Osteocyte (in vitro differentiated cells): Measurements from ENCODE around the gene LCN6. TPM values are rescaled to one million over a fixed set of nuclear protein-coding genes. Genes with fewer than 3 reads are reported as not detected.

Source experiments
- DNase-seq: peaks from one replicate; pipeline ENCODE4 v3.0.0; 2021; ENCODE audit warnings: mixed read lengths; ENCODE audit not compliant: unreplicated experiment; ENCODE audit errors: extremely low spot score
- H3K27ac Mint-ChIP-seq: one replicate; pipeline ENCODE4 v1.8.0; 2021; ENCODE audit warnings: mild to moderate bottlenecking, mixed read lengths; ENCODE audit not compliant: unreplicated experiment
- H3K27me3 Mint-ChIP-seq: one replicate; pipeline ENCODE4 v1.8.0; 2021; ENCODE audit warnings: mixed read lengths; ENCODE audit not compliant: unreplicated experiment
- H3K36me3 Mint-ChIP-seq: one replicate; pipeline ENCODE4 v1.8.0; 2021; ENCODE audit warnings: mixed read lengths; ENCODE audit not compliant: unreplicated experiment
- H3K4me1 Mint-ChIP-seq: one replicate; pipeline ENCODE4 v1.8.0; 2021; ENCODE audit warnings: mixed read lengths; ENCODE audit not compliant: unreplicated experiment
- H3K4me3 Mint-ChIP-seq: one replicate; pipeline ENCODE4 v1.8.0; 2021; ENCODE audit warnings: mild to moderate bottlenecking, moderate library complexity, mixed read lengths; ENCODE audit not compliant: unreplicated experiment
- H3K9me3 Mint-ChIP-seq: one replicate; pipeline ENCODE4 v1.8.0; 2021; ENCODE audit warnings: mixed read lengths; ENCODE audit not compliant: unreplicated experiment
- CTCF ChIP-seq: fragments of 200-600 bp; sonication (generic); IDR thresholded peaks from 2 replicates; pipeline ENCODE4 v1.5.0; 2021; ENCODE audit warnings: antibody characterized with exemption, mild to moderate bottlenecking, moderate library complexity
- microRNA-seq: library from miRNA; unstranded; fragments of <30 nt; microRNA quantifications from one replicate; pipeline ENCODE4 v1.1.0, GENCODE V29; 2020; ENCODE audit not compliant: unreplicated experiment
- total RNA-seq: library from RNA; stranded (reverse); gene quantifications from 2 replicates; pipeline ENCODE4 v1.2.1, GENCODE V29; 2021

The LCN6 gene
- total RNA-seq, 1 donor from 2014 or later: not detected

DNA sequence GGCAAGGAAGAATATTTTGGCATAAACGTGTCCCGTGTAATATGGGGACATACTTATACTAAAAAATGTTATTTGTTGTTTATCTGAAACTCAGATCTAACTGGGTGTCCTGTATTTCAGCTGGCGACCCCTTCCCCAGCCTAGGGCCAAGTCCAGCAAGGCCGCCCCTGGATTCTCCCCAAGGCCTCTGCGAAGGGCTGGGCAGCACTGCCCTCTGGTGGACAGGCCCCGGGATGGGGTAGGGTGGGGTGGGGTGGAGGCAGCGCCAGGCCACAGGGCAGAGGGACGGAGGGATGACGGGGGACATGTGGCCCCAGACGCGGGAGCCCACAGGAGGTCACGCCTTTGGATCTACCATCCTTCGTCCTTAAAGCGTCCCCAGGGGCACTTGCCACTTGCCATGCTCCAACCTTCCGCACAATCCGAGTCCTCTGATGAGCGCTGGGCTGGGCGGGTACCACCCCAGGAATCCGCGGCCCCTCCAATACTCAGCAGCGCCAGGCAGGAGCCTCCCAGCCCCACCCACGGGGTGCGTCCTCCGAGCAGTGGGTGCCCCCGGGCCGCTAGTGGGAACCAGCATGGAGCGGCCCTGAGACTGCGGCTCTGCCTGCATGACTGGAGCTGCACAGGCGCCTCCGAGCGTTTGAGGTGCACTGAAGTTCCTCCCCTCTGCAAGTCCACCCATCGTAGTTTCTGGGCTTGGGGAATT is 54.0 kb downstream of the LCN6 start:
- peaks cover 10% of the 10 kb centered on the region for H3K27me3 Mint-ChIP-seq
- no peaks in the 10 kb centered on the region for H3K9me3 Mint-ChIP-seq
- H3K4me1 Mint-ChIP-seq: peaks cover 11% of the 10 kb centered on the region
- no peaks in the 10 kb centered on the region for H3K36me3 Mint-ChIP-seq
- no peak for DNase-seq
- H3K27ac Mint-ChIP-seq: no peak overlapping the region
- no peak overlapping the region for H3K4me3 Mint-ChIP-seq
- peak; percentile 66 for TF ChIP-seq CTCF

Small RNA genes within 50 kb of the gene (microRNA-seq; reads per million reads assigned to microRNA genes)
- not detected for gene MIR6722

Other genes starting within 250 kb of the LCN6 start
- gene NOTCH1, start 202.5 kb downstream of the LCN6 start, total RNA-seq: 44.9 and 53.6 TPM in 2 replicates
- gene EGFL7, start 85.6 kb downstream of the LCN6 start, total RNA-seq: 6.9 and 8.4 TPM in 2 replicates
- 34.4 and 36.4 TPM in 2 replicates for gene AGPAT2, start 61.1 kb downstream of the LCN6 start, total RNA-seq
- gene DIPK1B, start 36.0 kb downstream of the LCN6 start, total RNA-seq: 11.4 and 11.5 TPM in 2 replicates
- gene LCN10, start 5.6 kb downstream of the LCN6 start, total RNA-seq: not detected in 2 replicates
- not detected in 2 replicates for gene LCN8, start 9.7 kb upstream of the LCN6 start, total RNA-seq
- not detected in 2 replicates for gene LCN15, start 16.0 kb upstream of the LCN6 start, total RNA-seq
- gene TMEM141, start 42.8 kb upstream of the LCN6 start, total RNA-seq: 29.2 and 36.0 TPM in 2 replicates
- gene CCDC183, start 47.8 kb upstream of the LCN6 start, total RNA-seq: 0.89 and 0.94 TPM in 2 replicates
- gene RABL6, start 59.4 kb upstream of the LCN6 start, total RNA-seq: 82.2 and 84.7 TPM in 2 replicates
- 4.4 and 4.5 TPM in 2 replicates for gene AJM1, start 94.0 kb upstream of the LCN6 start, total RNA-seq
- gene PHPT1, start 100.9 kb upstream of the LCN6 start, total RNA-seq: 131 and 142 TPM in 2 replicates
- 7.4 and 9.4 TPM in 2 replicates for gene MAMDC4, start 103.8 kb upstream of the LCN6 start, total RNA-seq
- 338 and 342 TPM in 2 replicates for gene EDF1, start 117.8 kb upstream of the LCN6 start, total RNA-seq
- 12.2 and 14.4 TPM in 2 replicates for gene TRAF2, start 138.0 kb upstream of the LCN6 start, total RNA-seq
- gene FBXW5, start 196.2 kb upstream of the LCN6 start, total RNA-seq: 84.4 and 93.0 TPM in 2 replicates
- gene C8G, start 196.7 kb upstream of the LCN6 start, total RNA-seq: 1.3 and 1.7 TPM in 2 replicates
- 0.57 and 1.4 TPM in 2 replicates for gene LCN12, start 203.7 kb upstream of the LCN6 start, total RNA-seq
- 123 and 129 TPM in 2 replicates for gene PTGDS, start 229.0 kb upstream of the LCN6 start, total RNA-seq
- gene LCNL1, start 234.5 kb upstream of the LCN6 start, total RNA-seq: 3.0 and 3.4 TPM in 2 replicates
- gene PAXX, start 243.9 kb upstream of the LCN6 start, total RNA-seq: 38.5 and 51.4 TPM in 2 replicates
- gene CLIC3, start 248.0 kb upstream of the LCN6 start, total RNA-seq: 0.52 TPM in 1 of 2 replicates, not detected in the other